ENCODE data around the gene ARSB. TPM values are rescaled to one million over a fixed set of nuclear protein-coding genes. Genes with fewer than 3 reads are reported as not detected.

The ARSB gene
- total and polyA plus RNA-seq, 10 of the 15 experiments (the other 5 are each of a cell fraction or from before 2014, with no cell fraction given), result 1.2 to 8.2 (median 6.1) TPM

DNA sequence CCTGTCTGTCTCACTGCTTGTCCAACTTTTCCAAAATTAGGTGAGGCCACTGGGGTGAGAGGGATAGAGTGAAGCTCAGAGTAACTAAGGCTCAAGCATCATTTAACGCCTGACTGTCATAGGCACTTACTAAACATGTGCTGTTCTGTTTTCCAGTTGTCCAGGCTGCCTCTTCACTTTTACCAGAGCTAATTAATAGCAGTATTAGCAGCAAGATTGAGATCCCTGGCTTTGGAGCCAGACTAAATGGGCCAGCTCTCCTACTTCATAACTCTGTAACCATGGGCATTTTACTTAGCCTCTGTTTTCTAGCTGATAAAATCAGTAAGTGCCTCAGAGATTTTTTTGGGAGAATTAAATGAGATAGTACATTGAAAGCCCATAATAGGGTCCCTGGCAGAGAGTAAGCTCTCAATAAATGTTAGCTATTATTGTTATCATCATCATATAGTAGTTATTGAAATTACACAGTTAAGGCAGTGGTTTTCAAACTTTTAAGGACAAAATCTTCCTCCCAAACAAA lies 190.4 kb downstream of the ARSB start:
- Histone ChIP-seq H3K27ac (ENCODE audit: control insufficient read depth, insufficient read depth) (no peak overlapping the region), H3K9me3 (replicated peaks; ENCODE audit: control insufficient read depth, insufficient read depth, low read length) (no peaks in the 10 kb centered on the region), H3K4me1 (ENCODE audit: control insufficient read depth, insufficient read depth, low read length) (peaks cover 15% of the 10 kb centered on the region; the same call in 1 of the 2 replicates), H4K20me1 (ENCODE audit: control insufficient read depth, insufficient read depth) (no peaks in the 10 kb centered on the region), H3K4me3 (no peak overlapping the region), H3K79me2 (ENCODE audit: control insufficient read depth, insufficient read depth, low read length) (no peaks in the 10 kb centered on the region), H3K27me3 (replicated peaks in 1 of 2; ENCODE audit: control insufficient read depth in 2 of 2, insufficient read depth in 2 of 2, low read length in 1 of 2) (no peaks in the 10 kb centered on the region), H3K36me3 (ENCODE audit: control insufficient read depth in 2 of 2, insufficient read depth in 2 of 2, low read length in 1 of 2) (no peaks in the 10 kb centered on the region), H3K9ac (ENCODE audit: control insufficient read depth, insufficient read depth, low read length) (no peak overlapping the region), H3K4me2 (ENCODE audit: control insufficient read depth, insufficient read depth) (no peak overlapping the region), H2AFZ (ENCODE audit: control insufficient read depth, low read depth, low read length) (no peak overlapping the region)
- ChIA-PET RAD21 (ENCODE audit: unreplicated experiment) (interaction anchor here (0.9 to 1.8 kb wide), 5 partner anchors 19 to 338 kb away, joined by 4 to 6 read pairs (median 5); no protein-coding TSS in a partner anchor), POLR2A (interaction anchor here (1.2 to 1.7 kb wide), 2 partner anchors 66 to 68 kb away, joined by 3 to 7 read pairs; no protein-coding TSS in a partner anchor), SMC1A (ENCODE audit: uncharacterized antibody, unreplicated experiment) (interaction anchor here (0.8 to 2.0 kb wide), 12 partner anchors 9 to 250 kb away, joined by 3 to 10 read pairs (median 4); no protein-coding TSS in a partner anchor), CTCF (interaction anchor here (0.6 to 1.7 kb wide), 8 partner anchors 10 to 1291 kb away, joined by 3 to 5 read pairs (median 3); no protein-coding TSS in a partner anchor)
- ATAC-seq, result no peak
- intact Hi-C loops (cut with micrococcal nuclease; ENCODE audit: unreplicated experiment), result no loop called here
- WGBS (ENCODE audit: insufficient coverage, insufficient replicate concordance, low lambda C conversion rate, missing lambda C conversion rate), result 94% methylated on average over 1 of the region's 1 CpG
- in situ Hi-C loops (cut with MboI), result no loop called here
- FAIRE-seq, result no peak
- no TSS peak for BruUV-seq (replicated peaks)
- DNase-seq (ENCODE audit: low read depth, low spot score), result no peak
- TF ChIP-seq, protein P1, sequence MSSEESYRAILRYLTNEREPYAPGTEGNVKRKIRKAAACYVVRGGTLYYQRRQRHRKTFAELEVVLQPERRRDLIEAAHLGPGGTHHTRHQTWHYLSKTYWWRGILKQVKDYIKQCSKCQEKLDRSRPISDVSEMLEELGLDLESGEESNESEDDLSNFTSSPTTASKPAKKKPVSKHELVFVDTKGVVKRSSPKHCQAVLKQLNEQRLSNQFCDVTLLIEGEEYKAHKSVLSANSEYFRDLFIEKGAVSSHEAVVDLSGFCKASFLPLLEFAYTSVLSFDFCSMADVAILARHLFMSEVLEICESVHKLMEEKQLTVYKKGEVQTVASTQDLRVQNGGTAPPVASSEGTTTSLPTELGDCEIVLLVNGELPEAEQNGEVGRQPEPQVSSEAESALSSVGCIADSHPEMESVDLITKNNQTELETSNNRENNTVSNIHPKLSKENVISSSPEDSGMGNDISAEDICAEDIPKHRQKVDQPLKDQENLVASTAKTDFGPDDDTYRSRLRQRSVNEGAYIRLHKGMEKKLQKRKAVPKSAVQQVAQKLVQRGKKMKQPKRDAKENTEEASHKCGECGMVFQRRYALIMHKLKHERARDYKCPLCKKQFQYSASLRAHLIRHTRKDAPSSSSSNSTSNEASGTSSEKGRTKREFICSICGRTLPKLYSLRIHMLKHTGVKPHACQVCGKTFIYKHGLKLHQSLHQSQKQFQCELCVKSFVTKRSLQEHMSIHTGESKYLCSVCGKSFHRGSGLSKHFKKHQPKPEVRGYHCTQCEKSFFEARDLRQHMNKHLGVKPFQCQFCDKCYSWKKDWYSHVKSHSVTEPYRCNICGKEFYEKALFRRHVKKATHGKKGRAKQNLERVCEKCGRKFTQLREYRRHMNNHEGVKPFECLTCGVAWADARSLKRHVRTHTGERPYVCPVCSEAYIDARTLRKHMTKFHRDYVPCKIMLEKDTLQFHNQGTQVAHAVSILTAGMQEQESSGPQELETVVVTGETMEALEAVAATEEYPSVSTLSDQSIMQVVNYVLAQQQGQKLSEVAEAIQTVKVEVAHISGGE (CRISPR knock-in tag; IDR thresholded peaks at IDR 0.05), result no peak
- TF ChIP-seq ZBTB4 (CRISPR knock-in tag; IDR thresholded peaks at IDR 0.05) (no peak), ZNF384 (IDR thresholded peaks at IDR 0.05; ENCODE audit: borderline replicate concordance, low read depth, low read length) (no peak), RAD51 (IDR thresholded peaks at IDR 0.05) (no peak), WRNIP1 (IDR thresholded peaks at IDR 0.05; ENCODE audit: borderline replicate concordance, low read depth, low read length) (no peak), RUNX3 (IDR thresholded peaks at IDR 0.05; ENCODE audit: low read length) (no peak), E4F1 (IDR thresholded peaks at IDR 0.05; ENCODE audit: borderline replicate concordance, partially characterized antibody) (no peak), ZNF24 (IDR thresholded peaks at IDR 0.05) (no peak)
- TF ChIP-seq, protein P2, sequence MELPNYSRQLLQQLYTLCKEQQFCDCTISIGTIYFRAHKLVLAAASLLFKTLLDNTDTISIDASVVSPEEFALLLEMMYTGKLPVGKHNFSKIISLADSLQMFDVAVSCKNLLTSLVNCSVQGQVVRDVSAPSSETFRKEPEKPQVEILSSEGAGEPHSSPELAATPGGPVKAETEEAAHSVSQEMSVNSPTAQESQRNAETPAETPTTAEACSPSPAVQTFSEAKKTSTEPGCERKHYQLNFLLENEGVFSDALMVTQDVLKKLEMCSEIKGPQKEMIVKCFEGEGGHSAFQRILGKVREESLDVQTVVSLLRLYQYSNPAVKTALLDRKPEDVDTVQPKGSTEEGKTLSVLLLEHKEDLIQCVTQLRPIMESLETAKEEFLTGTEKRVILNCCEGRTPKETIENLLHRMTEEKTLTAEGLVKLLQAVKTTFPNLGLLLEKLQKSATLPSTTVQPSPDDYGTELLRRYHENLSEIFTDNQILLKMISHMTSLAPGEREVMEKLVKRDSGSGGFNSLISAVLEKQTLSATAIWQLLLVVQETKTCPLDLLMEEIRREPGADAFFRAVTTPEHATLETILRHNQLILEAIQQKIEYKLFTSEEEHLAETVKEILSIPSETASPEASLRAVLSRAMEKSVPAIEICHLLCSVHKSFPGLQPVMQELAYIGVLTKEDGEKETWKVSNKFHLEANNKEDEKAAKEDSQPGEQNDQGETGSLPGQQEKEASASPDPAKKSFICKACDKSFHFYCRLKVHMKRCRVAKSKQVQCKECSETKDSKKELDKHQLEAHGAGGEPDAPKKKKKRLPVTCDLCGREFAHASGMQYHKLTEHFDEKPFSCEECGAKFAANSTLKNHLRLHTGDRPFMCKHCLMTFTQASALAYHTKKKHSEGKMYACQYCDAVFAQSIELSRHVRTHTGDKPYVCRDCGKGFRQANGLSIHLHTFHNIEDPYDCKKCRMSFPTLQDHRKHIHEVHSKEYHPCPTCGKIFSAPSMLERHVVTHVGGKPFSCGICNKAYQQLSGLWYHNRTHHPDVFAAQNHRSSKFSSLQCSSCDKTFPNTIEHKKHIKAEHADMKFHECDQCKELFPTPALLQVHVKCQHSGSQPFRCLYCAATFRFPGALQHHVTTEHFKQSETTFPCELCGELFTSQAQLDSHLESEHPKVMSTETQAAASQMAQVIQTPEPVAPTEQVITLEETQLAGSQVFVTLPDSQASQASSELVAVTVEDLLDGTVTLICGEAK (IDR thresholded peaks at IDR 0.05; ENCODE audit: borderline replicate concordance), result no peak

All from GM12878 (cell line).